ENCODE measurements around the gene ATG2B.

GRCh38 chr14:96359959-96360358, 3.2 kb downstream of the ATG2B start:
- TF ChIP-seq CTCF (conservative IDR thresholded peaks at IDR 0.05; ENCODE audit: low read length), result no peak
- TF ChIP-seq EZH2phosphoT487 (IDR thresholded peaks at IDR 0.05; ENCODE audit: borderline replicate concordance), result no peak

All from Loucy (cell line).